Measurements from ENCODE around the gene NAA80.

Gene NAA80

DNA sequence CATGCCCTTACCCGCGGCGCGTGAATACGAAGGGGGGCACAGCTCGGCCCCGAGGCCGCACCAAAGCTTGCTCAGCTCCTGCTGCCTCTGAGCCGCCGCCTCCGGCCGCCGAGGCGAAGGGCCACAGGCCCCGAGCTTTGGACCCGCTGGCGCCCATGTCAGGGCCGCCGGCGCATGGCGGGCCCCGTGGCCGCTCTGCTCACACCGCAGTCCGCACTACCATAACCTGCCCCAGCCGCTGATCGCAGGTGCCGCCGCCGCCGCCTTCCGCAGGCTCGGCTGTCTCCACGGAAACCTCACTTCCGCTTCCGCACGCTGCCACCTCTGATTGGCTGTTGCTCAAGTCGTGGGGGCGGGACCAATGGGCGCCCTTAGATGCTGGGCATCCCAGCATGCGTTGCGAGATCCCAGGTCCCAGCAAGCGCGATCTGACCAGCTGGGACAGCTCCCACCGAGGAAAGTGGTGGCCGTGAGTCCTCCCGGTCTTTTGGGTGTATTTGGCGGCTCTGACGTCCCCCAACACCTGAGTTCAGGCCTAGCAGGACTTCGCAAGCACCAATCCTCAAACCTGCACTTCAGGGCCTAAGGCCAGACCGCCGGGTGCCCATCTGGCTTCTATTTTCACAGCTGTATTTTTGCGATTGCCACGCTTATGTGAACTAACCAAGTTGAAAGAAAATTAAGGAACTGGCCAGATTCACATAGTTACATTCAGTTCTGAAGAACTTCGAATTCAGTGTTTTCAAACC is 28.9 kb upstream of the NAA80 start, which contains the start of gene TUSC2:
TUSC2 (minus strand) TSS at position 281 of the 749 bp plus-strand sequence; CDS start at position 157, 124 bp downstream.
- peak; percentile 96 for DNase-seq

DNA sequence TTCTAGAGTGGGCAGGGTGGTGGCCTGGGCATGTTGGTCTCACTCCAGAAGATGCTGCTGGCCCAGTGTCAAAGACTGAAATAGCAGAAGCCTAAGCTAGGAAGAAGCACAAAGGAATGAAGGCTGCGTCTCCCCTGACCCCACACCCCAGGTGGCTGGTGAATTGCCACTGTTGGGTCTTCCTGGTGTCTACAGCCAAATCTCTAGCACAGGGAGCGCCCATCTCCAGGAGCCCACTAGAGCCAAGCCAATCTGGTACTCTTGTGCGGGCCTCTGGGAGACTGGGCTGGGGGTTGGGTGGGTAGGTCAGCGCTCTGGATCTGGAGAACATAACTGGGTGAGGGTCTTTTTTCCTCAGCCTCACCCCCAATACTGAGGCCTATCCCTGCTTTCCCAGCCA is 27.9 kb upstream of the NAA80 start:
- no peak for DNase-seq

DNA sequence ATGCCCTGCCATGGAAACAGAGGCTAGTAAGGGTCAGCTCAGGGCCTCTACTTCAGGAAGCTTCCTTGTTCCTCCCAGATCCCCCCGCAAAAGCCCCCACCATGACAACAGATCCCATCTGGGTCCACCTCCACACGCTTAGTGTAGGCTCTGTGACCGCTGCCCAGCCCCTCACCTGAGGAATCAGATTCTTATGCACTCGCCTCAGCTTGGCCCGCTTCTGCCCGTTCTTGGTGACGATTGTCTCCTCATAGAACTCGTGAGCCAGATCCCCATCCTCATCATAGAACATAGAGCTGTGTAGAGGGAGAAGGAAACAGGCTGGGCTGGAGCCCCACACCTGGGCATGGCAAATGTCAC is 27.0 kb upstream of the NAA80 start:
- no peak for DNase-seq

DNA sequence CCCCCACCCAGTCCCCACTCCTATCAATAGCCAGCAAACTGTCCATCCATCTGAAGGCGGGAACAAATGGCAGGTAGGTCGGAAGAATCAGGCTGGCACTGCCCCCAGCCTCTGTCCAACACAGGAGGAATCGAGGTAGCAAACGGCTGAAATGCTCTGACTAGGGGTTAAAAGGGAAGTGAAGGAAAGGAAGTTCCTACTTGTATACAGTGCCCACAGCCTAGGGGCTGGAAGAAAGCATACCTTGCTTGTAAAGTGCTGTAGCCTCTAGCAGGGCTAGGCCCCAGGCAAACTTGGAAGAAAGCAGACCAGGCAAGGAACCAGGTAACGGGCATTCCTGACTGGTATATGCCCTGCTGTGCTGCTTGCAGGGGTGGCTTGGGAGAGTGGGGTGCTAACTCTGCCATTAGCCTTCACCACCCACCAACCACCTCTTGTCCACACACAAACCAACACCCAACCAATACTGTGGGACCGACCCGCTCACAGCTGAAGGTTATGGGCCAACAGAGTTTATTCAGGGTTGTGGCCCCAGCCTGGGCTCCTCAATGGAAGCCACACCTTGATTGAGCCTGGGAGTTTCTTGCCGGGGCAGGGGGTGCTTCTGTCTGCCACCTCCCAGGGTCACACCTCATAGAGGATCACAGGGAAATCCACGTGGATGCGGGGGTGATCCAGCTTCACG is 26.4 kb upstream of the NAA80 start:
- DNase-seq, result no peak

DNA sequence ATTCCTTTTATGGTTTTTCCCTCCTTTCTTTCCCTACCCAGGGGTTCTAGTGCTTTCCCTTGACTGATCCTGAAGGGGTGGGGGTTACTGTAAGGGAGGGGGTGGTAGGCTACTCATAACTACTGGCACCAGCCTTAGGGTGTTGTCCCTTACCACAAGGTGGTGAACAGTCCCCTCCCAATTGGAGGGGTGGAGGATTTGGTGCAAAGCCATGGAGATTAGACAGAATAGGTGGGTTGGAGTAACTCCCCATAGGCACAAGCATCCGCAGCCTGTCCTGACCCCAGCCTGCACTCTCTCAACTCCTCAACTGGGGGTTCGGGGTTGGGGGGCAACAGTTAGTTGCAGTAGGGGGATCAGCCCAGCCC is 25.9 kb upstream of the NAA80 start:
- no peak for DNase-seq

DNA sequence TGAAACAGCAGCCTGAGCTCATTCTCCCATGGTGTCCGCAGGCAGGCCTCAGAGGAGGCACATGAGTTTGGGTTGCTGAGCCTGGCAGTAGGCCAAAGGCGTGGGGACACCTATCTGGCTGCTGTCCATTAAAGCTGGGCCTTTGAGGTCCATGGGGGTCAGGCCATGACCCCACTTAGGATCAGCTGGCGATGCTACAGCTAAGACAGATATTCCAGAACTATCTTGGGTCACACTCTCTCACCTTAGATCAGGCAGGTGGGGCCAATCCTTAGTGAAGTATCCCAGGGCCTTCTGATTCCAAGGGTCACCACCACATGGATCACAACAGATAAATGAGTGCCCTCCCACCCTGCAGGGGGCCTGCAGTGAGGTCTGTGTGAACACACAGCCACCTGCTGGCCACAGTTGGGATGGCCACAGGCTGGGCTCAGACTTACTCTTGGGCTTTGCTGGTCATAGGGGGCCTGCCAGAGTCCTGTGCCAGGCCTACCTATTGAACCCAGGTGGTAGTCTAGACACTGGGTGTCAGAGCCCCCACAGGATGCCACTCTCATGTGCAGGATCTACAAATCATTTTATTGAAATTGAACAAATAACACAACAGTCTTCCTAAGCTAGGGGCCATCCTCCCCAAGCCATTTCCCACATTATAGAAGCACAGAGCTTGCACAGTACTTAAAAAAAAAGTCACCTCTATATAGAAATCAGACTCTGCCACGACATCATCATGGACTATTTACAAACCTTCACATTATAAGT is 25.3 kb upstream of the NAA80 start:
- peak; percentile 70 for DNase-seq

DNA sequence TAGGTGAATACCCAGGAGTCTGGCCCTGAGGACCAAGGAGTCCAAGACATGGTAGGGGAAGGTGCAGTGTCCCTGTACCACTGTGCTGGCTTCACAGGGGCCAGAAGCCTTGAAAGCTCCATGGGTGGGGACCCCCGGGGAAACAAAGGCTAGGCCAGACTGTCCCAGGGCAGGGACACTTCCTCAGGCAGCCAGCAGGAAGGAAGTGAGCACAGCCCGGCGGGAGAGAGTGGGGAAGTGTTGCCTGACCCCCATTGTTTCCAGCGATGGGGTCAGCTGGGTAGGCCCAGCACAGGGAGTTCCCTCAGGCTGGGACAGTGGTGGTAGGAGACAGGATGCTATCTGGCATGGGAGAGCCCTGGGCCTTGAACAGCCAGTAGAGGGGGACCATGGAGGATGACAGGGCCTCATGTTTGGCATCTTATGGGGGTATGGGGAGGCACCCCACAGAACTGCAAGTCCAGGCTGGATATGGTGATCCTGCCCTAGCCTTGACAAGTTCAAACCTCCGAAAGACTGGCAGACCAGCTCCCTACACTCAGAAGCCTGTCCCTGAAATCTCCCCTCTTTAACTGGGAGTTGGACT is 24.5 kb upstream of the NAA80 start:
- no peak for DNase-seq

DNA sequence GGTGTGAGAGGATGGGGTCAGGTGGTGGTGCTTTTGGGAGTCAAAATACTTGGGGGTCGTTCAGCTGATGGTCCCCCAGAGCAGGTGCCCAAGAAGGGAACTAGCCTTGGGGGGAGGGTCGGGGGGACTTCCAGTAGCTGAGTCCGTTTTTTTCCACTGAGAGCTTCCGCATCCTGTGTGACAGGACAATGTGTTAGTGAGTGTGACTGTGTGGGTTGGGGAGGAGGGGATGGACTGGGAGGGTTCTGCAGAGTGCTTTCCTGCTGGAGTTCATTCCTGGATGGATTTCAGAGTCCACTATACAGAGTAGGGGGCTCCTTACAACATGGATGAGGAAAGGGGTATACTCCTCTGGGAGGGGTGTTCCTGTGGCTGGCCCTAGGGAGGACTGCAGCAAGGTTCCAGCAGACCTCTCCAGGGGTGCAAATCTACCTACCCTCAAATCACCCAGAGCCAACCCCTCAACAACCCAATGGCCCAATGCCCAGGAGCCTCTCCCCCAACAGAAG is 23.9 kb upstream of the NAA80 start:
- no peak for DNase-seq

DNA sequence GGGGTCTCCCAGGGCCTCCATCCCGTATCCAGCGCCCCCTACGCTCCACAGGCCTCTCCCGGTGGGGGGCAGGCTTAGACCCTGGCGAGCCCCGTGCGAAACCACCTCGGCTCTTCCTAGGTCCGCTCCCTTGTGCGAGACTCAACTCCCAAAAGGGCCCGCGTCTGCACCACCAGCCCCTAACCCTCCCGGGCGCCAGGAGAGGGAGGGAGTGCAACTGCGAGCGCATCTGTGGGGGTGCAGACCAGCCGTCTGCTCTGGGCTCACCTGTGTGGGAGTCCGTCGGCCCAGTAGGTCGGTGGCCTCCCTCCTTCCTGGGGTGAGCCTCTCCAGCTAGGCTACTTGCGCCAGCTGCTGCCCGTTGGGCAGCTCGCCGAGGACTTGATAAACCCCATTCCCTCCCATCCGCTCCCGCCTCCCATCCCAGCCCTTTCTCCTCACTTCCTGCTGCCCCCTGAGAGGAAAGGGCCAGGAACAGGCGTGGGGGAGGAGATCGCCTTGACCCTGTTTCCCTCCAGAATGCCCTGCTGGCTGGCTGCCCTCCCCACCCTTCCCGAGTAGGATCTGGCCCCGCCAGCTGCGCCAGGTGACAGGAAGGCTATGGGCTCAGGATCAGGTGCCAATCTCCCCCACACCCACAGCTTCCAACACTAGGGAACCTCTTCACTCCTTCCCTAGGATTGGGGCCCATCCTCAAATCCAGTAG is 23.3 kb upstream of the NAA80 start, which contains the start of gene HYAL2:
HYAL2 (minus strand) TSS at position 360 of the 706 bp plus-strand sequence. CDS start 2,256 bp downstream, outside the sequence.
- no peak for DNase-seq

DNA sequence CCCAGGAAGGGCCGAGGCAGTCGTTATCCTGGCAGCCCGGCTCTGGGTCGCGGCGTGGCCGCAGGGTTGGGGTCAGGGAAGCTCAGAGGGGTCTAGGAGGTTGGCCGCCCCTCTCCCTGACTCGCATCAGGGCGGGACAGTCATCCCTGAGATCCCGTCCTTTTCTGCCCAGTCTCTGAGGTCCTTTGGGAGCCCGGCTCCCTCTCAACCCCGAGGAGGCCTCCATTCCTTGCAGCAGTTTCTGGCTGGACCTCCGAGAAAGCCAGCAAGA is 22.8 kb upstream of the NAA80 start:
- DNase-seq, result no peak

DNA sequence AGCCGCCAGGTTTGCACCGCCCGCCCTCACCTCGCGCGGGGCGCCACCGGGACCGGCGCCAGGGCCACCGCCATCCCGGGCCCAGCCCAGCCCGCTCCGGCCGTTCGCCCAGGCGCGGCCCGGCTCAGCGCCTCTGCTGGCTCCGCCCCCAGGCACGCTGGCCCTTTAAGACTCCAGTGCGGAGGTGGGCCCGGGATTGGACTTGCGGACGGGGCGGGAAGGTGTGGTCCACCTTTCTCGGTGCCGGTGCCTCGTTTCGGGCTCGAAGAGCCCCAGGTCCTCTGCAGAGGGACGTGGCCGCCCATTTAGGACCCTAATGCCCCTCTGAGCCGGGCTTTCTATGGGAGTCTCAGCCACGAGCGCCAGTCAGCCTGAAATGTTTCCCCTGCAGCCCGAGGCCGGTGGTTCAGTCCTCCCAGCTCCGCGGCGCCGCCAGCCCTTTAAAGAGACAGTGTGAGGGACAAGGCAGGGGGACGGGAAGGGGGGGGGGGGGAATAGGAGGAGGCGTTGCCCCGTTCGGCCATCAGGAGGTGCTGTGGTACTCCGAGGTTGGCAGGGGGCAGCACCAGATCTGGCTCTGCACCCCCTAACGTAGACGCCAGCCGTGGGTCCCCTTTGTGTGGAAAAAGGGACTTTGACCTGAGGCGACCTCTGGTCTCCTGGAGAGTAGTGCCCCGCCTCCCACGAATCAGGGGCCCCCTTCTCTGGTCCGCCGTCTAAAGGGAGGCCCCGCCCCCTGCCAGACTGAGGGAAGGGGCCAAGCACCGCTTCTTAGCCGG is 22.3 kb upstream of the NAA80 start:
- peak; percentile 86 for DNase-seq

DNA sequence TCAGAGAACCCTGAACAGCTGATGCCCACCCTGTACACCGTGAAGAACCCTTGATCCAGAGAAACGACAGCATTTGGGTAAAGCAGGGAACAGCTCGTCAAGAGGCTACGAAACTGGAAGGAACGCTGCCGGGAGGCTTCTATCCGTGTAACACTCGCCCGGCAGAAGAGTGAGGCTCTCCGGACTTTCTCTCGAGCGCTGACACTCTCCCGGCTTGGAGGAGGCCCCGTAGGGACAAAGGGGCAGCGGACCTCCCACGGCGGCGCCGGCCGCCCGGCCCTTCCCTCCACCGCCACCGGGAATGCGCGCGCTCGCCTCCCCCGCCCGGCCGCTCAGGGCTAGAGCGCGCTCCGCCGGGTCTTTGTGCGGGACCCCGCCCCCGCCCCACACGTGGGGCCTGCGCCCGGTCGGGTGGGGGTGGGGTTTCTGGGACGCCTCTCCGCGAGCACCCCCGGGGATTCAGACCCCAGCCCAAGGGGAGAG is 21.7 kb upstream of the NAA80 start:
- peak; percentile 63 for DNase-seq

DNA sequence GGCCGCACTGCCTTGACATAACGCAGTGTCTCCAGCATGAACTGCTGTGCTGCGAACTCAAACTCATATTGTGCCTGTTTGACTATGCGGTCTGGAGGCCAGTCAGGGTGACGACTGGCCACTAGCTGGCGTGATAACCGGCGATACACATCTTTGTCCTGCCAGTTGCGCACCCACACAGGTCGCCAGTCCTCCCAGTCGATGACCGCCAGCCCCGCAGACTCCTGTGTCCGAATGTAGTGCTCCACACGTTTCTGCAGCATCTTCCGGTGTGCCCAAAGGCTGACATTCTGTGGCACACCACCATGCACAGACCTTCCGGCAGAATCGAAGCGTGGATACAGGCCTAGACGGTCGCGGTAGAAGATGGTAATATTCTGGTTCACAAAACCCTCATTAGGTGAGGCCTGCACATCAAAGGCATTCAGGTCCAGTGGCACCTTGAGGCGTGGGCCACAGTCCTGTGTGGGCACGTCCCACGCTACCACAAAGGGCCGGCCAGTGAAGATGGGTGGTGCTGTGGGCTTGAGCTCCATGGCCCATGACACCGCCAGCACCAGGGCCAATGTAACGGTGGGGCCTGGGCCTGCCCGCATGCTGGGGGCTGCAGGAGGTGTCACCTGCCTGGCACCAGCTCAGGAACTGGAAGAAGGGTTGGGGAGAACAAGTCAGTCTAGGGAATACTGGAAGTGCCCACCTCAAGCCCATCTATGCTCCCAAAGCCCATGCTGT is 20.9 kb upstream of the NAA80 start:
- no peak for DNase-seq

DNA sequence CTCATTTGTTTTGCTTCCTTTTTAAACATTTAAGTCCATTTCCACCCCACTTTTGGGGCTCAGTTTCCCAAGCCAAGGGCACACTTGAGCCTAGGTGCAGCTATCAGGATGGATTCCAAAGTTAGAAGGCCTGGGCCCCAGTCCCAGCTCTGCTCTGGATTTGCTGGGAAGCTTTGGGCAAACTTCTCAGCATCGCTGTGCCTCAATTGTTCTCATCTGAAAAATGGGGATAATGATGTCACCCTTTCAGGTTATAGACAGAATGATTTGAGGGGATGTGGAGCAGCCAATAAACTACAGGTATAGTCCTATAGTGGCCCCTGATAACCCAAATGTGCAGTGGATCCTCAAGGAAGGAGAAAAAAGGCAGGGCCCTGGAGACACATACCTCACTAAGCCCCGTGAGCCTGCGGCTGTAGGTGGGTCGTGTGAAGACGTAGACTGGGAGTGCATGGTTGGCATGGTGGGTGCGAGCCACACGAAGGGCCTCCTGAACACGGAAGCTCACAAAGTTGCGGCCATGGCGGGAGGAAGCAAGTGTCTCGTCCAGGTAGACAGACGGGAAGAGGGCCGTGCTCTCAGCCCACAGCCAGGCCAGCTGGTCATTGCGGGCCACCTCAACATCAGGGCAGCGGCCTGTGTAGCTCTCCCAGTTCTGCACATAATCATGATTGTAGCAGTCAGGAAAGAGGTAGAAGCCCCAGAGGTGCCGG is 20.1 kb upstream of the NAA80 start:
- no peak for DNase-seq

DNA sequence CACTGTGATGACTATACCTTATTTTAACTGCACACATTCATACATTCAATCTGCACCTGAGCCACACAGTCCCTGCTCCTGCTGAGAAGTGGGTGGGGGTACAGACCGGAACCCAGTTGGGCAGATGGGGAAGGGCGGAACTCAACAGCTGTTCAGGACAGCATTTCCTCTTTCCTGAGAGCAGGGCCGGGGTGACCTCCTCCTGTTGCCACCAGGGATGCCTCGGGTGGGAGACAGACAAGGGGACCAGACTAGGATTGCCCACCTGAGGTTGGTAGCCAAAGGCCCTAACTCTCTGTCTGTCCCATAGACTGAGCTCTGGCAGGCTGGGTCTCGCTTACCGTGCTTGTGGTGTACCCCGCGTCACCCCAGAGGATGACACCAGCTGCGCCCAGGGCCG is 19.4 kb upstream of the NAA80 start:
- DNase-seq, result no peak

DNA sequence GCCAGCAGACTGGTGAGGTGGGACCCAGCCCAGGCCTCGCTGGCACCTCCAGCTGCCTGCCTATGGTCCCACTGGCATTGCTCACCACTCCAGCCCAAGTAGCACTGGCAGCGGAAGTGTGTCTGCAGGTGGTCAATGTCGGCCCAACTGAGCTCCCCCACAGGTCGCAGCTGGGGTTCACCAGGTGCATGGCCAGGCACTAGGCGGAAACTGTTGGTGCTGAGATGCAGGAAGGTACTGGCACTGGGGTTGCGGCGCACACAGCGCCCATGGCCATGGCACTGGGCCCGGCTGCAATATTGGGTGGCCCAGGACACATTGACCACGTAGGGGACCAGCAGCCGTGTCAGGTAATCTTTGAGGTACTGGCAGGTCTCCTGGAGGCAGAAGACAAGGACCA is 19.0 kb upstream of the NAA80 start:
- DNase-seq, result no peak

DNA sequence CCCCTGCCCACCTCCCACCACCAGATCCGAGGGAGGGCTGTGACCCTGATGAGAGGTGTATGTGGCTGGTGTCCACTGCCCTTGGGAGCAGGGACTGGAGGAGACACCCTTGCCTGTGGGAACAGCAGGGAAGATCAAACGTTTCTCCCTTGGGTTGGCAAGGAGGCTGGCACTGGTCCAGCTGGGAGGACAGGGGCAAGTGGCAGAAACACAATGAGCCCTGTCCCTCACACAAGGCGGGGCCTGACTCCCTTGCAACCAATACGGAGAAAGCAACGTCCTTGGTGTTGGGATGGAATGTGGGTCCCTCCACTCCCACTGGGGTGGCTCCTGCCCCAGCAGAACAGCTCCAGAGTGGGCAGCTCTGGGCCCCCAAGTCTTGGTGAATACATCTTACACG is 18.1 kb upstream of the NAA80 start:
- DNase-seq, result no peak

DNA sequence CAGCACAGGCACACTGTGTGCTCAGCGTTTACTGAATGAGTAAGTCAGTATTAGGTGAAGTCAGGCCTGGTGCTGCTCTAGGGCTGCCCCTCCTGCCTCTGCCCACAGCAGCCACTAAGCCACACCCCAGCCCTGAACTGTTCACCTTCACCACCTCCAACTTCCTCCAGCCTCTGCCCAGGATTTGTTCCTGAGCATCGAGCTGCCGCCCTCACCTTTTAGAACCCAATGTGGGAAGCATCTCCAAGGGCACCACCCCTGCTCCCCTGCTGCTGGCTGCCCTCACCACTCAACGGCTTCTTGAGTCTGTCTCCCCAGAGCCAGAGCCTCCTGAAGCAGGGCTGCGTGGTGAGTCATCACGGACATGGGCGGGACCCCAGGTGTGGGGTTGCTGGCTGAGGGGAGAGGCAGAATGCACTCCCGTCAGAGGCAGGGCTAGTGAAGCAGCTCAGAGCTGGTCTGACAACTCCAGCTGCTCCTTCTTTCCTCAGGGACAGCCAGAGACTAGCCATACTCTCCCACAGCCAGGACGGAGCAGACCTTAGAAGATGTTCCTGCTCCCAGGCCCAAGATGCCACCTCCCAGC is 17.5 kb upstream of the NAA80 start:
- DNase-seq, result peak; percentile 65

DNA sequence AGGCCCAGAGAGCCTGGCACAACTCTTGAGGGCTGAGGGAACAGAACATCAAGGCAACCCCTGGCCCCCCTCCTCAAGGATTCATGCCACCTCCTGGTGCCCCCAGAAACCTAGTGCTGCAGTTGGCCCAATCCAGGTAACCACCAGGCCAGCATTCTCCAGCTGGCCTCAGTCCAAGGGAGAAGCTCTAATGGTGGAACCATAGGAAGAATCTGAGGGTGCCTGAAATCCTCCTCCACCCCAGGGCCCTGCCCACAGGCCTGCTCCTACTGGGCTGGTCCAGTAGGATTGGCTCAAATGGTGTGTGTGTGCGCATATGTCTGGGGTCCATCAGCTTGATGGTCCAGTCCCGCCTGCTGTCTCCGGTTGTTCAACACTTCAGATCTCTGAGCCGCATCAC is 15.6 kb upstream of the NAA80 start:
- DNase-seq, result no peak

DNA sequence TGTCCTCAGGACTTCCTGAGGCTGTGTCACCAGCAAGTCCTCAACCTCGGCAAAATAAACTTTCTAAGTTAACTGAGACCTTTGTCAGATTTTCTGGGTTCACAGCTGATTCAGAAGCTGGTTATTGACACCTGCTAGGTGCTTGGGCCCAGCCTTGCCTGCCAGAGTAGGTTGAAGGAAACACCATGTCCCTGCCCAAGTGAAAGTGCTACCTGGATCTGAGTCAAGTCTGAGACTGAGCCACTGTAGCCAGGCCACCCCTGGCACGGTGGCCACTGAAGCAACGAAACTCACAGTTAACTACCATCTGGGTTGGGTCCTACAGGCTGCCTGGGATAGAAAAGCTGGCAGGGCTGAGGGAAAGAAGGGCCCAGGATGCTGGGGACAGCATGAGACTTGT is 15.1 kb upstream of the NAA80 start:
- no peak for DNase-seq

Data from stimulated activated CD4-positive, alpha-beta T cell treated with anti-CD3 and anti-CD28 coated beads, Interleukin-4, amount 100 ng/mL, for 24 hours (primary cell).